ENCODE measurements around the gene RELA.

Gene RELA

DNA sequence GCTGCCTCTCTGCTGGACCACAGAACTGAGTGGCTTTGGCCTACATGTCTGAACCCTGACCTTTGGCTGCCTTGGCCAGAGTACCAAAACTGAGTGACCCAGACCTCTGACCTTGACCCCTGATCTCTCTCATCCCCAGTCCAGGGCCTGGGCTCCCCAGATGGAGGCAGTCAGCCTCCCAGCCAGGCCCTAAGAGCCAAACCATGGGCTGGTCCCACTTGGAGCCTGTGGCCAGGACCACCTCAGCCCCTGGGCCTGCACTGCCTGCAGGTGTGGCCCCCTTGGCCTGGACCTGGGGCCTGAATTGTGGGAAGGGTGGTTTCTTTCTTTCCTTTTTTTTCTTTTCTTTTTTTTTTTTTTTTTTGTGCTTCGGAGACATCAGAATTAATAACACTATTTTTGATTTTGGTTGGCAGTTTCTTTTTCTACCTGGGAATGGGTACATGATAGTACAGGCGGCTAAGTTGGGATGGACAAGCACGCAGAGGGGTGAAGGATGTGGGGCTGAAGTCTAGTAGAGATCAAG lies 25.6 kb downstream of the RELA start:
- in situ Hi-C loops (cut with MboI; ENCODE audit: low sequenced_read_pairs, unreplicated experiment), result no loop called here
- TF ChIP-seq, protein P1, sequence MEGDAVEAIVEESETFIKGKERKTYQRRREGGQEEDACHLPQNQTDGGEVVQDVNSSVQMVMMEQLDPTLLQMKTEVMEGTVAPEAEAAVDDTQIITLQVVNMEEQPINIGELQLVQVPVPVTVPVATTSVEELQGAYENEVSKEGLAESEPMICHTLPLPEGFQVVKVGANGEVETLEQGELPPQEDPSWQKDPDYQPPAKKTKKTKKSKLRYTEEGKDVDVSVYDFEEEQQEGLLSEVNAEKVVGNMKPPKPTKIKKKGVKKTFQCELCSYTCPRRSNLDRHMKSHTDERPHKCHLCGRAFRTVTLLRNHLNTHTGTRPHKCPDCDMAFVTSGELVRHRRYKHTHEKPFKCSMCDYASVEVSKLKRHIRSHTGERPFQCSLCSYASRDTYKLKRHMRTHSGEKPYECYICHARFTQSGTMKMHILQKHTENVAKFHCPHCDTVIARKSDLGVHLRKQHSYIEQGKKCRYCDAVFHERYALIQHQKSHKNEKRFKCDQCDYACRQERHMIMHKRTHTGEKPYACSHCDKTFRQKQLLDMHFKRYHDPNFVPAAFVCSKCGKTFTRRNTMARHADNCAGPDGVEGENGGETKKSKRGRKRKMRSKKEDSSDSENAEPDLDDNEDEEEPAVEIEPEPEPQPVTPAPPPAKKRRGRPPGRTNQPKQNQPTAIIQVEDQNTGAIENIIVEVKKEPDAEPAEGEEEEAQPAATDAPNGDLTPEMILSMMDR (IDR thresholded peaks at IDR 0.05; ENCODE audit: borderline replicate concordance, control extremely low read depth, extremely low read depth, insufficient read depth, missing control alignments), result no peak
- DNase-seq (ENCODE audit: low spot score), result no peak

DNA sequence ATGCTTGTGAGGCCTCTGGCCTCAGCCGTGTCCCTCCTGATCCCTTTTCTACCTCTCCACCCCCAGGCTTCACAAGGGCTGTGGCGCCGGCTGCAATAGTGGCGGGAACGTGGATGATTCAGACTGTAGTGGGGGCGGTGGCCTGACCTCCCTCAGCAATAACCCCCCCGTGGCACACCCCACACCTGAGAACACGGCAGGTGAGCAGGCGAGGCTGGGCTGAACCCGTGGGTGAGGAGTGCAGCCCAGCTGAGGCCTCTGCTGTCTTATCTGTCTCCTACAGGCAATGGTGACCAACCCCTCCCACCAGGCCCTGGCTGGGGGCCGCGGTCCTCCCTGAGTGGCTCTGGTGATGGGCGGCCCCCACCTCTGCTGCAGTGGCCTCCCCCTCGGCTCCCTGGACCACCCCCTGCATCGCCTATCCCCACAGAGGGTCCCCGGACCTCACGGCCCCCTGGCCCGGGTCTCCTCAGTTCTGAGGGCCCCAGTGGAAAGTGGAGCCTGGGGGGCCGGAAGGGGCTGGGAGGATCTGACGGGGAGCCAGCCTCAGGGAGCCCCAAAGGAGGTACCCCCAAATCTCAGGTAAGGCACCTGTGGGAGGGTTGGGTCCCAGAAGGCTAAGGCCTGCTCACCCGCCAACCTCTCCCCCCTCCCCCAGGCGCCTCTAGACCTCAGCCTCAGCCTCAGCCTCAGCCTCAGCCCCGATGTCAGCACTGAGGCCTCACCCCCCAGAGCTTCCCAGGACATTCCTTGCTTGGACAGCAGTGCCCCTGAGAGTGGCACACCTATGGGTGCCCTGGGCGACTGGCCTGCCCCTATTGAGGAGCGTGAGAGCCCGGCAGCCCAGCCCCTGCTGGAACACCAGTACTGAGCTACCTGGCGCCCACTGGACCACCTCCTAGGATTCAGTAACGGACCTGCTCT lies 26.3 kb downstream of the RELA start:
- TF ChIP-seq, protein P1 (IDR thresholded peaks at IDR 0.05; ENCODE audit: borderline replicate concordance, control extremely low read depth, extremely low read depth, insufficient read depth, missing control alignments), result no peak
- in situ Hi-C loops (cut with MboI; ENCODE audit: low sequenced_read_pairs, unreplicated experiment), result no loop called here
- DNase-seq (ENCODE audit: low spot score), result no peak

DNA sequence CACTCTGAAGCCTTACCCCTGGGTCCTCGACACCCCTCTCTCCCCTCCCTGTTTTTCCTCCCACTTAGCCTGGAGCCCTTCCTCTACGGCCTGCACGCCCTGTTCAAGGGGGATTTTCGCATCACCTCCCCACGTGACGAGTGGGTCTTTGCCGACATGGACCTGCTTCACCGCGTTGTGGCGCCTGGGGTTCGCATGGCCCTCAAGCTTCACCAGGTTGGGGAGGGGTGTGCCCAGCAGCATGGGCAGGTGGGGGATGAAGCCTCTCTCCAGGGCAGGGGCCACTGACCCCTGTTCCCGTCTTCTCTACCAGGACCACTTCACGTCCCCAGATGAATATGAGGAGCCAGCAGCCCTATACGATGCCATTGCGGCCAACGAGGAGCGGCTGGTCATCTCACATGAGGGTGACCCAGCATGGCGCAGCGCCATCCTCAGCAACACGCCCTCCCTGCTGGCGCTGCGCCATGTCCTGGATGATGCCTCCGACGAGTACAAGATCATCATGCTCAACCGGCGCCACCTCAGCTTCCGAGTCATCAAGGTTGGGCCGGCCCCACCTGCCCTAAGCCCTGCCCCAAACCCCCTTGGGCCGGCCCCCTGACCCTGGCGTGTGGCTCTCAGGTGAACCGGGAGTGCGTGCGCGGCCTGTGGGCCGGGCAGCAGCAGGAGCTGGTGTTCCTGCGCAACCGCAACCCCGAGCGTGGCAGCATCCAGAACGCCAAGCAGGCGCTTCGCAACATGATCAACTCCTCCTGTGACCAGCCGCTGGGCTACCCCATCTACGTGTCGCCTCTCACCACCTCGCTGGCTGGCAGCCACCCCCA lies 27.6 kb downstream of the RELA start:
- in situ Hi-C loops (cut with MboI; ENCODE audit: low sequenced_read_pairs, unreplicated experiment), result no loop called here
- no peak for DNase-seq (ENCODE audit: low spot score)
- TF ChIP-seq, protein P1 (IDR thresholded peaks at IDR 0.05; ENCODE audit: borderline replicate concordance, control extremely low read depth, extremely low read depth, insufficient read depth, missing control alignments), result no peak

DNA sequence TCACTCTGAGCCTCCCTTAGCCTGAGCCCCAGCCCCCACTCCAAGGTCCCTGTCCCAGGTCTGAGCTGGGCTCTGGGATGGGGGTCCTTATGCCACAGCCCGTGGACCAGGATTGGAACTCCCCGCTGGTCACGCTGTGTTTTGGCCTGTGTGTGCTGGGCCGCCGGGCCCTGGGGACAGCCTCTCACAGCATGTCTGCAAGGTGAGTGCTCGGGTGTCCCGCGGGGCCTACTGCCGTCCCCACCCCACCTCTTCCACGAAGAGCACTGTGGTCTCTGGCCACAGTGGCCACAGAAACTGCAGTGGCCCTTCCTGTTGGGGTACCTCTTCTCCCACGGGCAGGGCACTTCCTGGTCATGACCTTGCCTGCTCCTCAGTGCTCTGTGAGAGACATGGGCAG lies 28.3 kb downstream of the RELA start:
- in situ Hi-C loops (cut with MboI; ENCODE audit: low sequenced_read_pairs, unreplicated experiment), result no loop called here
- no peak for DNase-seq (ENCODE audit: low spot score)
- TF ChIP-seq, protein P1 (IDR thresholded peaks at IDR 0.05; ENCODE audit: borderline replicate concordance, control extremely low read depth, extremely low read depth, insufficient read depth, missing control alignments), result no peak

DNA sequence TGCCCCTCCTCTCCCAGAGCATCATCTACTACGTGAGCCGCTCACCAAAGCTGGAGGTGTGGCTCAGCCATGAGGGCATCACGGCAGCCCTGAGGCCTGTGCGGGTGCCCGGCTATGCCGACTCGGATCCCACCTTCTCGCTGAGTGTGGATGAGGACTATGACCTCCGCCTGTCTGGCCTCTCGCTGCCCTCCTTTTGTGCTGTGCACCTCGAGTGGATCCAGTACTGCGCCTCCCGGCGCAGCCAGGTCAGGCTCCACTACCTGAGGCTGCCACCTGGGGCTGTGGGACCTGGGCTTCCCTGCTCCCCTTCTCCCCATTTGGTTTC lies 28.6 kb downstream of the RELA start:
- TF ChIP-seq, protein P1 (IDR thresholded peaks at IDR 0.05; ENCODE audit: borderline replicate concordance, control extremely low read depth, extremely low read depth, insufficient read depth, missing control alignments), result no peak
- DNase-seq (ENCODE audit: low spot score), result no peak
- in situ Hi-C loops (cut with MboI; ENCODE audit: low sequenced_read_pairs, unreplicated experiment), result no loop called here

DNA sequence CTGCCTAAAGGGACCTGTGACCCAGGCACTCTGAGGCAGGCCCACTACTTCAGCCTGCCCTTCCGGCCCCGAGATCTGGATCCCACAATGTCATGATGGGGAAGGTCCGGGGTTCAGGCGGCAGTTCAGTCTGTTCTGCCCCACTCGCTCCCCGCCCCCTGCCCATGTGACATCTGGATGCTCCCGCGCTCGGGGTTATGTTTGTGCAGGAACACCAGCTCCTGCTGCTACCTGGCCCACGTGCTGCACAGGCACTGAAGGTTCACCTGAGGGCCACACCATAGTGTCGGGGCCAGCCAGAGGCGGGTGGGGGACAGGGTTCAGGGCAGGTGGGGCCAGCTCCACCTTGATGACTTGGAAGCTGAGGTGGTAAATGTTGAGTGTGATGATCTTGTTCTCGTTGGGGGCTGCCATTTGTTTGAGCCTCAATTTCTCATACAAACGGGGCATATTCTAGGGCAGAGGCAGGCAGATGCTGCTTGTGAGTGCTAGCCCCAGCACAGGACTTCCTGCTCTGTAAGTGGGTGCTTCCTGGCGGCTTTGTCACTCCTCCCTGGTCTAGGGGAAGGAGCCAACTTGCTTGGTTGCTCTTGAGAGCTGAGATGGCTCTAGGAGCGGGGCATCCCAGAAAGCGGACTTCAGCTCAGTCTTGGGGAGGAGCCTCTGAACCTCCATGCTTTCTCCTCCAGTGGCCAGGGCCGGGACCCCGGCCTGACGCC lies 29.2 kb downstream of the RELA start:
- in situ Hi-C loops (cut with MboI; ENCODE audit: low sequenced_read_pairs, unreplicated experiment), result no loop called here
- TF ChIP-seq, protein P1 (IDR thresholded peaks at IDR 0.05; ENCODE audit: borderline replicate concordance, control extremely low read depth, extremely low read depth, insufficient read depth, missing control alignments), result no peak
- no peak for DNase-seq (ENCODE audit: low spot score)
